HG02981 (cell line): ENCODE results near the gene ZNF750.

Experiments used
- ATAC-seq: cut with Tn5 transposase; IDR thresholded peaks from one replicate; pipeline ENCODE4 v1.9.1; 2021; ENCODE audit warnings: mild to moderate bottlenecking, moderate library complexity; ENCODE audit not compliant: unreplicated experiment

ZNF750 gene

DNA sequence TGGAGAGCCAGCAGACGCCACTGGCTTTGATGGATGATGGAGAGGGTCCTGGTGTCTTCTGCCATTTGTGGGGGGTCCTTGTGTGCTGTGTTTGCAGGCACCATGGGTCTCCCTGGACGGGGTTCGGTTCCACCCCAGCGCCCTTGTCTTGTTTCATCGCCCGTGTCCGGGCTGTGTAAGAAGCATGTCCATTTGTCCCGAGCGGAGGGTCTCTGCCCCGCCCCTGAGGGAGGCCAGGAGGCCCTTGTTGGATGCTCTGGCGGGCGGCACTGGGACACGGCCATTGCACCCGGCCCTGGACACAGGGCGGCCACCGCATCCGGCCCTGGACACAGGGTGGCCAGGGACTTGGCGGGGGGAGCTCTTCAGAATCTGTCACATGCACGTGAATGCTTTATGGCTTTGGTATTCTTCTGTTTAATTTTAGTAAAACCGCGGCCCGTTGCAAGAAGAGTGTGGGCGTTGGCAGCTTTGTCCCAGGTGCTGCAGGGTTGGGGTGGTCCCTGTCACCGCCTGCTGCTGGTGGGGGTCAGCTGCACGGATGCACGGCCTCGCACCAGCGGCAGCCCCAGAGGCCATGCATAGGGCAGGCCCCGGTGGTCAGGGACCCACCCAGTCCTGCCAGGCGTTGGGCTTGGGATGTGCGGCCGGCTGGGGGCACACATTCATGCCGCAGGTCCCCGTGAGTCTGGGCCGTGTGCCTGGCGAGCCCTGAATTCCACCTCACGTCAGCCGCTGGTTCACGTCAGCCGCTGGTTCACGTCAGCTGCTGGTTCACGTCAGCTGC, 21.0 kb upstream of the ZNF750 start:
- ATAC-seq: no peak

DNA sequence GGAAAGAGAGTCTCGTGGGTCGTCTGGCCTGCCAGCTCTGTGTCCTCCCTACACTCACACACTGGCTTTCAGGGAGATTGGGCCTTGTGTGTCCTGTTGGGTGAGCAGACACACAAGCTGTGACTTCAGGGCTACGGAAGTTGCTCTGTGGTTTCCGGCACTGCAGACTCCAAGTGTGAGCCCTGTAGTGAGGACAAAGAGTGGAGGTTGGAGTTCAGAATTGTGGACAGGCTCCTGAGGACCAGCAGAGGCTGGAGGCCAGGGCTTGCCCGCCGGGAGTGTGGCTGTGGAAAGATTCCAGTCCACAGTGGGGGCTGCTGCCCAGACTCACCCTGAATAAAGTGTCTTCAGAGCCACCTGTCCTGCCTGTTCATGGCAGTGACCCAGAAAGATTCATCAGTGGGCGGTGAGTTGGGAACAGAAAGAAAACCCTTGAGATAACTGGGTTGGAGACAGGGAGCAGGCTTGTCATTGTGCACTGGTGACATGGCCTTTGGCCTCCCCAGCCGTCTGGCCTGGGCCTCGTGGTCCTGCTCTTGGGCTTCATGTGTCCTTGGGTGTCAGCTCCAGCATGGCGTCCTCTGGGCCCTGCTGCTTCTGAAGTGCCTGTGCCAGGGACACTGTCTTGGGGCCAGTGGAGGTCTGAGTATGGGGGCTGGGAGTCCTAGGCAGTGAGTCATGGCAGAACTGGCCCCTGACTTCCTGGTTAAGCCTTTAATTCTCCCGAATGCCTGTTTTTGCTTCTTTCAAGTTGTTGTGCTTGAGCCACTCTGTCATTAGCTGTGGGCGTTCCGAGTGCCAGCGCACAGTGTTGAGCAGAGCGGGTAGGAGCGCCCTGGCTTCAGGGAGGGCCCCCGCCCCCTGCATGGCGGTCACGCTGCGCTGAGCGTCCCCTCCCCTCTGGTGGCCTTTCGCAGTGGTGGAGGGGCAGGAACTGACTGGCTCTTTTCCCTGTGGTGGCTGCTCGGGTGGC, 19.9 kb upstream of the ZNF750 start:
- no peak for ATAC-seq

DNA sequence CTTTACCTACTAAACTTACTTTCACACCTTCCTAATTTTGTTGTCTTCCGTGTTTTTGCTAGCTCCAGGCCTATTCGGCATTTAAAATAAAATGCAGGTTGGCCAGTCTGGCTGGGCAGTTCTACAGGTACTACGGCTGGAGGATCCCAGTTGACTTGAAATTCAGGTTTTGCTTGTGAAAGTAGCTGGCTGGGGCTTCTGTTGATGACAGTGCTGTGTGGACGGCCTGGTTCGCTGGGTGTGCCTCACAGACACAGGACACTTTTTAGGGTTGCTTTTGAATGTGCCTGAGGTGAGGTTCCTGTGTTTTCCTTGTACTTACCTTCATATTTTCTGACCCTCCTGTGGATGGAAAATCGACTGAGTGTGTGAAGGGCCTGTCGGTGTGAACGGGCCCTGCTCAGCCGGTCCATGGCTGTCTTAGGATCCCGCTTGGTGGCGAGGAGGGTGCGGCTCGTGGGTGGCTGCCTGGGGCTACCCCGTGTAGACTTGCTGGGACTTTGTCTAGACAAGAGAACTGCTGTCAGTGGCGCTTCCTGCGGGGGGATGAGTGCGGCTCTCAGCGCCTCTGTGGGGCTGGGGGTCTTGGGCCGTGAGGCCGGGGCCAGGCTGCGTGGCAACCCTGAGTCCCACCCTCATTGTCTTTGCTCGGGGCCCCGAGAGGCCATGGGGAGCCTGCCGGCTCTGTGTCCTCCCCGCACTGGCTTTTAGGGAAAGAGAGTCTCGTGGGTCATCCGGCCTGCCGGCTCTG, 18.7 kb upstream of the ZNF750 start:
- ATAC-seq: no peak

DNA sequence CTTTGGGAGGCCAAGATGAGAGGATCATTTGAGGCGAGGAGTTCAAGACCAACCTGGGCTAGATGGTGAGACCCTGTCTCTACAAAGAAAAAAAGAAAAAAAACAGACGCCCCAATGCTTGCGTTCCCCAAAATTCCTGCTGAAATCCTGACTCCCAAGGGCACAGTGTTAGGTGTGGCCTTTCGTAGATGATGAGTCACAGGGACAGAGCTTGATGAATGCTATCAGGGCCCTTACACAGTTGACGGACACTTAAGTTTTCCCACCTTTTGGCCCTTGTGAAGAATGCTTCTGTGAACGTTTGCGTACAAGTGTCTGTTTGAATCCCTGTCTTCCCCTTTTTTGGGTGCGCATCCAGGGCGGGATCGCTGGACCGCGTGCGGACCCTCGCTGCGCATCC, 16.5 kb upstream of the ZNF750 start:
- no peak for ATAC-seq

DNA sequence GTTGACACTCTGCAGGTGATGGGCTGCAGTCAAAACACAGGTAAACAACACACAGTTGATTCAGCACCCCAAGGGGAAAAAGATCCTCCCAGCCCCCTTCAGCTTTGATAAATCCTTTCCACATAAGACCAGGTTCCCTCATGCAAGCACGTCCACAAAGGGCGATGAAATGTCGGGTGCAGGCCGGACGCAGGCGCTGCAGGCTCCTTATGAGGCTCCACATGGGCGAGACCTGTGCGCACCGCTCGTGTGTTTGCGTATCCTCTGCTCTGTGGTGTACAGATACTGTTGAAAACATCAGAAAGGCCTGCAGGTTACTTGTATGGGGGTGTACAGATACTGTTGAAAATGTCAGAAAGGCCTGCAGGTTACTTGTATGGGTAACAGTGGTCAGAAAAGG, 14.4 kb upstream of the ZNF750 start:
- ATAC-seq: no peak

DNA sequence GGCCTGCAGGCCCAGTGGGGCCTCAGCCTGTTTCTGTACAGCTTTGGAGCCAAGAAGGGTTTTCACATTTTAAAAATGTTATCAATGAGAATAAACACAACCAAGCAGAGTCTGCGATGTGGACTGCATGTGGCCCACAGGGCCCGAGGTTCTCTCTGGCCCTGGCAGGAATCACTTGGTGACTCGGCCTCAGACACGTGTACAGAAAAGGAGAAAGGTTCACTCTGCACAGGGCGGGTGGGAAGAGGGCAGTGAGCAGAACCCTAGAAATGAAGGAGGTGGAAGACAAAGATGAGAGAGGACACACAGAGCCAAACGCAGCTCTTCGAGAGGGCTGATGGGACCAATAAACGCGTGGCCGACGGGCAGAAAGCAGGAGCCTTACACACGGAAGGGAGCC, 11.6 kb upstream of the ZNF750 start:
- no peak for ATAC-seq

DNA sequence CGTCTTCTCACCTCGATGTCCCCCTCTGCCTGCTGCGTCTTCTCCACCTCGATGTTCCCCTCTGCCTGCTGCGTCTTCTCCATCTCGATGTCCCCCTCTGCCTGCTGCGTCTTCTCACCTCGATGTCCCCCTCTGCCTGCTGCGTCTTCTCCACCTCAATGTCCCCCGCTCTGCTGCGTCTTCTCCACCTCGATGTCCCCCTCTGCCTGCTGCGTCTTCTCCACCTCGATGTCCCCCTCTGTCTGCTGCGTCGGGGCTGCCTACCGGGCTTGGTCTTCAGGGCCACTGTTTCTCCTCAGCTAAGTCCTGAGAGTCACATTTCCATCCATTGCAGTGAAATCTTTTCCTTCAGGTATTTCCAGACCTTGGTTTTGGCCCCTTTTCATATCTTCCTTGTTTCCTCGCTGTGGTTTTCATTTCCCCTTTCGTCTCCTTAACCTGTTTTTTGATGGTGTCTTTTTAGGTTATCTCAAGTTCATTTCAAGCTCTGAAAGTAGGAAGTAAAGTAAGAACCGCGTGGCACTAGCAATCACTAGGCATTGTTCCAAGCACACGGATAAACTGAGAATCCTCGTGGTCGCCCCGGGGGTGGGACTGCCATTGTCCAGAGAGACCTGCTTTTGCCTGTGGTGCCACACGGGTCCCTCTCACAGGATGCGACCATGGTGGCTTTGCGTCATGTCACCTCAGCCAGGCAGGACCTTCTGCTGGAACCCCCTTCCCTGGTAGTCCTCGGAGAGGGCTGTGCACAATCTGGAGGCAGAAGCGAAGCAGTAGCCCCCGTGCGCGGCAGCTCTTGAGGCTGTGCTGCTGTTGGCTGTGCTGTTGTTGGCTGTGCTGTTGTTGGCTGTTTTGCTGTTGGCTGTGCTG, 9.5 kb upstream of the ZNF750 start:
- ATAC-seq: no peak

DNA sequence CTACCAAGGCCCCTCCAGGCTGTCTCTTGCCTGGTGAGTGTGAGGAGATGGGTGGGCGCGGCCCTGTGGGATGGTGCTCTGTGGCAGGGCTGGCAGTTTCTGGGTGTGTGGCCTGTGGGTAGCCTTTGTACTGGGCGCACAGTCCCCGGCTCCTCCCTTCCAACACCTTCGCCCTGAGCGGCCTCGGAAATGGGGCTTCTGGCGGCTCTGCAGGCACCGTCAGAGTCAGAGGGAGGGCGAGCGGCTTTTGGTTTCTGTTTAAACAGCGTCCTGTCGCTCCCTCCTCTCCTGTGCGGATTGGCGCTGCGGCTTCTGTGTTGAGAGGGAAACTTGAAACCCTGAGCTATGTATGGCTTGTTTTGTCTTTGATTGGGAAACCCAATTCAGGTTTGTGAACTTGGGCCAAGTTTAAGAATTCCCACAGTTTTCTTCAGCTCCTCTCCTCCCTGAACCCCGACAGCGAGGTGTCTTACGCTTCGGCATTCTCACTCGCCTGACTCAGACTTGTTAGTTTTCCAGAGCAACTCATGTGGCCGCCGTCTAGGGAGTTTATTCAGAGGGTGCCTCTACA, 8.3 kb upstream of the ZNF750 start:
- no peak for ATAC-seq

DNA sequence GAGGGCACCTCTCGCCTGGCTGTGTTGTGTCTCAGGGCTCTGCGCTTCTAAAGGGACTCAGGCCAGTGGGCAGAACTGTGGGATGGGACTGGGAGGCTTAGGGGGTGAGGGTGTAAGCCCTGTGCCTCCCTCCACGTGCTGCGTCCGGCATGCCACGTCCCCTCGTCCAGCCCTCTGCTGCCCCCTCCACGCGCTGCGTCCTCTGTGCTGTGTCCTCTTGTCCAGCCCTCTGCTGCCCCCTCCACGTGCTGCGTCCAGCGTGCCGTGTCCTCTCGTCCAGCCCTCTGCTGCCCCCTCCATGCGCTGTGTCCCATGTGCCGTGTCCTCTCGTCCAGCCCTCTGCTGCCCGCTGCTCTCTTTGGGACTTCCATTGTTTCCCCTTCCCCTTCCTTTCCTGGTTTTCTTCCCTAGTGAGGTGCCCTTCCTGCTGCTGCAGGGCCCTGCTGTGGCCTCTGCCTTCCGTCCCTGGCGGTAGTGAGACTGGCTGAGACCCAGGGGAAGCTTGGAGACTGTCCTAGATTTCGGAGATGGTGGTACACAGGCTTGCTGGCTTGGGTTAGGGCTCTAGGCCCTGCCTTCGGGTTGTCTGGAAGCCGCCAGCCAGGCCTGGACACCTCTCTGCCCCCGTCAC, 6.4 kb upstream of the ZNF750 start:
- no peak for ATAC-seq

DNA sequence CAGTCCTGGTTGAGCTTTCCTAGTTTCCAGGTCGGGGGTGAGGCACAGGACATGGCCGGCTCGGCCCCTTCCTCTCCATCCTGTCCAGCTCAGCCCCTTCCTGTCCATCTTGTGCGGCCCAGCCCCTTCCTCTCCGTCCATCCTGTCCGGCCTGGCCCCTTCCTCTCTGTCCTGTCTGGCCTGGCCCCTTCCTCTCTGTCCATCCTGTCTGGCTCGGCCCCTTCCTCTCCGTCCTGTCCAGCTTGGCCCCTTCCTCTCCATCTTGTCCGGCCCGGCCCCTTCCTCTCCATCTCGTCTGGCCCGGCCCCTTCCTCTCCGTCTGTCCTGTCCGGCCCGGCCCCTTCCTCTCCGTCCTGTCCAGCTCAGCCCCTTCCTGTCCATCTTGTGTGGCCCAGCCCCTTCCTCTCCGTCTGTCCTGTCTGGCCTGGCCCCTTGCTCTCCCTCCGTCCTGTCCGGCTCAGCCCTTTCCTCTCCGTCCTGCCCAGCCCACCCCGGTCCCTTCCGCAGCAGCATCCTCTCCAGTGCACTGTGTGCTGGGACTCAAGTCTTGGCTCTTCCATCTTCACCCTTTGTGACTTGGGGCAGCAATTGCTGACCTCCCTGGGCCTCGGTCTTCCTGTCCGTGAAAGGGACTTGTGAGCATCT, 5.5 kb upstream of the ZNF750 start:
- ATAC-seq: no peak

DNA sequence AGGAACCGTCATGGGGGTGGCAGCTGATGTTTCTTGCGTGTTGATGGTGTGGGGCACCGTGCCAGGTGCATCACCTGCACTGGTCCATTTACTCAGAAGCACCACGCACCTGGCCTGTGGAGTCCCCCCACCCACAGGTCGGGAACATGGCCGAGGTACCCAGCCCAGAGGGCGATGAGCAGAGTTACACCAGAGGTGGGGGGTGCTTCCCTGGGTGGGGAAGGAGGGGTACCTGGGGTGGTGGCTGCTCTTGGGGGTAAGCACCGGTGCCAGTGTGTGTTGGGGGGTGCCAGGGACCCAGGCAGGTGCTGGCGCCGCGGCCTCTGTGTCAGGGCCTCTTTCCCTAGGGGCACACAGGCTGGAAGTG, 5.0 kb upstream of the ZNF750 start:
- ATAC-seq: no peak

DNA sequence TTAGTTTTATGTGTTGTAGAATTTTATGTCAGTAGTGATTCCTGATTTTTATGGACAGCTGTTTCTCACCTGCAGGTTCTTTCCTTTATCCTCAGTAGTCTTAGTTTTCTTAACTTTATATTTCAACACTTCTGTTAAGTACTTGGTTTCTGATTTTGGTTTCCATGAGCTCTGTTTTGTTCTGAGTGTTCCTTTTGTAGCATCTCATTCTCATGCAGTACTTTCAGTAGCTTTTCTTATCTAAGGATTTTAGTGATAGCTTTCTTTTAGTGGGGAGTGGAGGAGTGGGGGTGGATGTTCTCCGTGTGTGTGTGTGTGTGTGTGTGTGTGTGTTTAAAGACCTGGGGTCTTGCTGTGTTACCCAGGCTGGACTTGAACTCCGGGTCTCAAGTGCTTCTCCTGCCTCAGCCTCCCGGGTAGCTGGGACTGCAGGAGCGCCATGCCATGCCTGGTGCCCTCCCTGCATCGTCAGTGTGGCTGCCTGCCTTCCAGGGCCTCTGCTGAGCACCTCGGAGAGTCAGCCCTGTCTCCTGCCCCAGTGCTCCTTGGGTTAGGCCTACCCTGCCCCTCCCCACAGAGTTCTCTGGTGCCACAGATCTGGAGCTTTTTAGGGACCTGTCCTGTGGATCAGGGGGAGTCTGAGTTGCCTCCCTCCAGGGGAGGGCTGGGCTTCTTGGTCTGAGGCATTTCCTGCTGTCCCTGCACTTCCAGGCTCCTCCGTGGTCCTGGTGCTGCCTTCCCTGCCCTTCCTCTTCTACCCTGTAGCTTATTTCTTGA, 4.3 kb upstream of the ZNF750 start:
- ATAC-seq: no peak

DNA sequence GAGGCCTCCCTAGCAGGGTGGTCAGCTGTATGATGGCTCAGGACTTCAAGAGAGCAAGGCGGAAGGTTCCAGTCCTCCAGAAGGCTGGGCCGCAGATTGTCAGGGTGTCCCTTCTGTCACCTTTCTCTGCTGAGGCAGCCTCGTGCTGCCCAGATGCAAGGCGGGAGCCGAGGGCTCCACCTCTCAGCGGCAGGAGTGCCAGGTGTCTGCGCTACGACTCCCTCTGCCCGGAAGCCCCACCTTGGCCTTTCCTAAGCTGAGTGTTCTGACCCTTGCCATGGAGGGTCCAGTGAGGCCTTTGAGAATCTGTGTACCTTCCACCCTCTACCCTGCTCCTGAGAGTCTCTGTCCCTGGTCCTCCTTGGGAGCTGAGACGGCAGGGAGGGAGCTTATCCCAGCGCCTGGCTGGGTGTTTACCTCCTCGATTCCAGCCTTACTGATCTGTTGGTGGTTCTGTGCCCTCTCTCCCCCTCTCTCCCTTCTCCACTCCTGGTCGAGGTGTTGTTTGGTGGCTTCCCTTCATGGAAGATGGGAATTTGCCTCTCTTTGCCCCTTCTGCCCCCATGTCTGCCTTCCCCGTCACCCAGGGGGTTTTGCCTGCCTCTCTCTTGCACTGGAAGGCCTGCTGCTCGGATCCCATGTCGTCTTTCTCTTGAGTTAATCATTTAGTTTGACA, 2.2 kb upstream of the ZNF750 start:
- ATAC-seq: no peak

DNA sequence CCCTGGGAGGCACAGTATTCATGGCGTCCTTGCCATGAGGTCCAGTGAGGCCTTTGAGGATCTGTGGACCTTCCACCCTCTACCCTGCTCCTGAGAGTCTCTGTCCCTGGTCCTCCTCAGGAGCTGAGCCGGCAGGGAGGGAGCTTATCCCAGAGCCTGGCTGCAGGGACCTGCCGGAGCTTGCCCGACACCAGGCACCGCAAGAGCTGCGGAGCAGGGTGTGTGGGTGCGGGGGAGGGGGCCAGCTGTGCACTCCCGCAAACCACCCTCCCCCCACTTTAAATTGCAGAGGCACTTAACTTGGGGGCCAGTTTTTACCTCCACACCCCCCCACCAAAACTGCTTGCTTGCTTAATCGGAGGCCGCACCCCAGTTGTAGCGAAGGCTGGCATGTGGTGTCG, 609 bp upstream of the ZNF750 start:
- no peak for ATAC-seq

DNA sequence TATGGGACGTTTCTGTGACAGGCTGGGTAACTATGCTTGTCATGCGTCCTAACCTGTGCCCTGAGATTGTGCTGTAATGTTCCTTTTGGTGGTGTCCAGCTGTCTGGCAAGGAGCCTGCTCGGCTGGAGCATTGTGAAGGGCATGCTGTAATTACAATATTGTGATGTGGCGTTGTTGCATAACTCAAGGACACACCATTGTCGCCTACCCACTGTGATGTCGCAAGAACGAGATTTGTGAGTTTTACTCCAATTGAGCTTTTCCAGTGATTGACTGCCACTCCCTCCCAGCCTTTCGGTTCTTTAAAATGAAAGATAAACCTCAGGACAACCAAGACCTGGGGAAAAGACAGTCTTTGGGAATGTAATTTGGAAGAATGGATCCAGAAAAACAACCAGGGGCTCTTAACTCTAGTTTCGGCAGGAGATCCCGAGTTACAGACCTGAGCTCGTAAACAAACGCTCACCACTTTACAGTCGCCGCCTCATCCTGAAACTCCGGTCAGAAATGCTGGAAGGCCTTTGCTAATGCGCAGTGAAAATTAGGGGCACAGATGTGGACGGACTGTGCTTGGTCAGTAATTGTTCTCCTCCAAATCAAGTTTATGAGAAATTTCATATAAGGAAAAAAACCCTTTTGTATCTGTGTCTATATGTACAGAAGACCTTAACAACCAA, 1.3 kb downstream of the ZNF750 start:
- no peak for ATAC-seq

DNA sequence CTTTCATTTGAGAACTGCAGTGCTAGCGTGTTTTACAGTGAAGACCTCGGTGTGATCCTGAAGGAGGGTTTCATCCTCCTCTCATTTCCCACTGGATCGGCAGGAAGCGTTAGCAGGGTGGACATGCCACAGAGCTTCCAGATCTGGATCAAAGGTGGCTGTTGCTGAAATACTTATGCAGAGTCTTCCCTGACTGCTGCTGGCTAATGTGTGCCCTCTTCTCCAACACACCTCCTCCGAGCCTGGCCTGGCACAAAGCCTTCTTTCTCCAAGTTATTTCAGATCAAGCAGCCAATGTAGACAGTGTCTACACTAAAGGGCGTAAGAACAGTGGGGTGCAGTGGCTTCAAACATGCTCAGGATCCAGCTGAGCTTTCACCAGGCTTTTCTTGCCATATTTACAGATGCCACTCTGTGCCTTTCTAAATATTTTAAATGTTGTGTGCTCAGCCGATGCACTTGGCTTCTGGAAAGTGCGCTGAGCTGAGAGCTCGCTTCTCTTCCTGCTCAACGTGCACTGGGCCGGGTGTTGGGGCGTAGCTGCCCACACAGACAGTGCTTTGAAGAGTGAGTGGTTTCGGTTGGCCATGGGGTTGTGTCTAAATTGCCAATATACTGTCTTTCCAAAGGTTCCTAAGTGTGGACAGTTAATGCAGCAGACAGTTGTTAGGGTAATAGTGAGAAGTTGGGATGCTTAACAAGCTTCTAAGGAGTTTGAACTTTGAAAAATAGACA, 2.1 kb downstream of the ZNF750 start:
- no peak for ATAC-seq
